Stimulated activated CD4-positive, alpha-beta T cell treated with anti-CD3 and anti-CD28 coated beads, Interleukin-15, amount 100 ng/mL, for 1 hour (primary cell): Measurements from ENCODE around the gene FRMD4A.

ENCODE experiments used
- DNase-seq, 2 donors: peaks; one replicate each; pipeline ENCODE4 v3.0.0-alpha.2; 2020; ENCODE audit warnings: low read depth in 1 of 2, low spot score in 1 of 2

The FRMD4A gene

DNA sequence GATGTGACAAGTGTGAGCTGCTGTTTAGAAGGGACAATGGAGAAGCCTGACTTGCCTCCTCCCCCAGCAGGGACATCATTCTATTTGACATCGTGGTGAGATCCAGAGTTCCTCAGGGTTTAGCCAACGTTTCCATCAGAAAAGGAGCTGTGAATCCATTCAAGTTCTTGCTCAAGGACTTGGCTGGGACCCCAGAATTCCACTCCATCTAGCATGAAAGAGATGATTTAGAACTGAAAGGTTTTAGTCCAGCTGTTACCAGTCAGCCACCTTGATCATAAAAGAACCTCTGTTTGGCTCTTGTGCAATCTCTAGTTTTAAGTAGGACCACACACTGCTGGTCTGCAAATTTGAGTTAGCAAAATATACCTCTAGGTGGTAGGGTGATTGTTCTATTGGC is 337.6 kb downstream of the FRMD4A start:
- DNase-seq: no peak

GRCh38 chr10:13991353-13991752 is 339.4 kb downstream of the FRMD4A start:
- DNase-seq: no peak

DNA sequence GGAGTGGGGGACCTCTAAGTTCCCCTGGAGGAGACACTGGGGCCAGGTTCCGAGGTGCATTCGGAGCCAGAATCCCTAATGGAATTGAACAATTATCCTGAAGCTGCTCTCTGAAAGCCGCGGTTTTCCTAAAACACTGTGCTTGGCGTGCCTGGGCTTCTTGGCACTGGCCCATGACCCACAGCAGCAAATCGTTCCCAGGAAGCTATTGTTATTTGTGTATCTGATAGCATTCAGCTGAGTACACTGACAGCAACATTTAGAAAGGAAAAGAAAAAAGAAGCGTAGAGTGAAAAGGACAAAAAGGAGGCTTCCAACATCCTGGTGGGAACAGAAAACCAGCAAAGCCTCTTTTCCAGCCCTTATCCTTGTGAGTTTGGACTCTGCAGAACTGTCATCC is 339.8 kb downstream of the FRMD4A start:
- no peak for DNase-seq

GRCh38 chr10:13990392-13990805 is 340.3 kb downstream of the FRMD4A start:
- no peak for DNase-seq

GRCh38 chr10:13989616-13990015 is 341.1 kb downstream of the FRMD4A start:
- DNase-seq: no peak

GRCh38 chr10:13987446-13987845 is 343.3 kb downstream of the FRMD4A start:
- DNase-seq: no peak

- DNase-seq: no peak
Observed at GRCh38 chr10:13984647-13985155, 346.0 kb downstream of the FRMD4A start.

GRCh38 chr10:13983035-13983434 is 347.7 kb downstream of the FRMD4A start:
- no peak for DNase-seq

DNA sequence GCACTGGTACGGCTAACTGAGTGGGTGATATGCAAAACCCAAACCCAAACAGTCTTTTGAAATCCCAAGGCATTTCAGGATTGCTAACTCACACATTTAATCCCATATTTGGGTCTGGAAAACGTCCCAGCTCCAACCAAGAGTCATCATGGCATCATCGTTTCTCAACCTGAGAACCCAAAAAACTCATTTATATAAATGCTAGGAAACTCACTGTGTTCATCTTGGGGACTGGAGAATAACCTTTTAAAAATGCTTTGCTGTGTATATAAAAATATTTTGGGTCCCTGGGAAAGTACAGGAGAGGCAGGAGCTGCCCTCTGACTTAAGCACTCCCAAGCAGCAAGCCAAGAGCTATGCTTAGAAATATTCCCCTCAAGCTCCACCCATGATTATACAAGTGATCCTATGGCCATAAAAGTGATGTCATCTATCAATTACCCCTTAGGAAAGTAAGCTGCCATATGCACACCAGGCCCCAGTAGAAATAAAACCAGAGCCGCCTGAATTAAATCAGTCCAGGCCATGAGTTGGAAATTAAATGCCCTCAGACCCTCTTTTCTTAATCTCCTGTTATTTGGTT is 352.1 kb downstream of the FRMD4A start:
- DNase-seq: no peak

GRCh38 chr10:13977861-13978532 is 352.7 kb downstream of the FRMD4A start:
- no peak for DNase-seq

GRCh38 chr10:13973742-13974141 is 357.0 kb downstream of the FRMD4A start:
- DNase-seq: no peak

DNA sequence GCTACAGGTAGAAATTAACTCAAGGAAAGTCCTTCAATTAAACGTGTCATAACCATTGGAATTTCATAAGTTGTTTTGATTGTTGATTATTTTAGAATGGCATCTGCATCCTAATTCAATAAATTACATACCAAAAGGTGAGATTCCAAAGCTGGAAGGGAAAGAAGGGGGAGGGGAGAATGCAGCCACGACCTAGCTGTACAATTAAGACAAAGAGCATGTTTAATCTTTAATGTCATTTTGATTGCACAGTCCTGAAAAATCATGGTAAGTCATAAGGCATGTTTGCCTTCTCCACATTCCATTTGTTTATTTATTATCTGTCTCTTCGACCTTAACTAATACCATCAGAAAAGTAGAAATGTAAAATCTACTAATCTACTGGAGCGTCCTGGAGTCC is 358.1 kb downstream of the FRMD4A start:
- DNase-seq: no peak

DNA sequence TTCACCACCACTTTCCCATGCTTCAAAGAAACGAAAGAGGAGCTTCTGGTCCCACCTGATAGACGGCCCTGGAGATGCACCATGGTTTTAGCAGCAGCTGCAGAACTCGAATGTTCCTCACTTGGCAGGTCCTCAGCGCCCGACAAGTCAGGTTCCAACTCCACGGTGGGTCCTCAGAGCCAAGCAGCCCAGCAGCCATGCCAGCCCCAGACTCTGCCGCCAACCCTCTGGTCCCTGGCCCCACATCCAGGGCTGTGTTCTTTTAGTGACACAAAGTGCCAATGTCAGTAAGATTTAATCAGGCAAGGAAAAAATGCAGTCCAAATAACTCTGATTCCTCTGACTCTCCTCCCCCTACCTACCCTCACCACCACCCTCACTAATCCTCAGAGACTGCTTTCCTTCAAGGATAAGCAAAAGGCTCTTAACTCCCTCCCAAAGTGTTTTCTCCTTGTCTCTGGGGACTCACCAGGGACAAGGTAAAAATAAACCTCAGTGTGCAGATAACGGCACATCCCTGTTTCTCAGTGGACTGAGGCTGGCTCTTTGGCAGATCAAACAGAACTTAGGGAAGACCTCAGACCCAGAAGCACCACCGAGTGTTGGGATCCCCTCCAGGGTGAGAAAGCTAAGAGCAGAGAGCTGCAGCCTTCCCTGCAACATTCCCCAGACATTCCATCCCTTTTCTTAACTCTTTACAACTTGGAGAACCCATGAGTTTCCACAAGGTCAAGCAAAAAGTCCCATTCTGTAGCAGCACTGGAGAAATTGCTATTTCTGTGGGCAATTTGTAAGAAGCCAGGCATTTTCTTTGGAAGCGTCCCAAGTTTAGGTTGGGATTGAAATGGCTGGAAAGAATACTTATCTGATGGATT is 358.9 kb downstream of the FRMD4A start:
- DNase-seq: no peak

- DNase-seq: no peak
Observed at GRCh38 chr10:13970957-13971353, 359.8 kb downstream of the FRMD4A start.

DNA sequence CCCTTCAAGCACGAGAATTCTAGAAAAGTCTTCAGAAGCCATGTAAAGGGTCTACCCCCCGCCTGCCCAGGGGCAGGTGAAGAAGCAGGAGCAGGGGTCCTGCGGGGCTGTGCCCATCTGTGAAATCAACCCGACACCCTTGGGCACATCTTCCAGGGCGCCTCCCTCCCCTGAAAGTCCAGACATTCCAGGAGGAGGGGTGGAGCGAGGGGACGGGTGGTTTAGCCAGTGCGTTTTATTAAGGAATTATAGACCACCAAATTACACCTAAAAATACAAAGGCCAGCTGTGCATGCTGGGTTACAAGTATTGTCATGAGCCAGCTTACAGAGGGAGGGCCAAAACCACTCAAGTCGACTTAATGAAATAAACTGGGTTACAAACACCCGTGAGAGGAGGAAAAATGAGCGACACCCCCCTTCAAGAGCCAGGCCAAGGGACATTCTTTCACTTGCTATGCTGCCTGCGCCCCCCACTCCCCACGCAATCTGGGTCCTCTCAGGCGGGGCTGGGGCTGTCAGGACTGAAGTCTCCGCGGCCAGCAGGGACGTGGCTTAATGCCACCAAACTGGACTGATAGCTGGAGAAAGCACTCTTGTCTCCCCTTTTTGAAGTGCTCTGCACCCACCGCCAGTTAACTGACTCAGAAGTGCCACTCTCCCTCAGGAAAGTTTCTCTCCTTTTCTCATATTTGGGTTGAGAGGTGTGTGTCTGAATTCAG is 360.3 kb downstream of the FRMD4A start:
- DNase-seq: no peak

DNA sequence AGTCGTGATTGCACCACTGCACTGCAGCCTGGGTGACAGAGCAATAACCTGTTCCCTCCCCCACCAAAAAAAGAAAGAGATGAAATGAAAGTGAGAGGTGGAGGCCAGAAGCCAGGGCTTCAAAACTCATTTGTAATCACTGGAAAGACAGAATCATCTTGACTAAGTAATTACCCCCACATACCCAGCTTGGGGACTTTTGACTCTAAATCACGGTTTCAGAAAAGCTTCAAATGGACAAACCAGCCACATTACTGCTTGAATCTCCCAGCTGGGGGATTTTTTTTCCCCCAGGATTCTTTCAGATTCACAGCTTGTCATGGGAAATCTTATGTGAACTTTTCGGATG is 361.0 kb downstream of the FRMD4A start:
- DNase-seq: no peak

DNA sequence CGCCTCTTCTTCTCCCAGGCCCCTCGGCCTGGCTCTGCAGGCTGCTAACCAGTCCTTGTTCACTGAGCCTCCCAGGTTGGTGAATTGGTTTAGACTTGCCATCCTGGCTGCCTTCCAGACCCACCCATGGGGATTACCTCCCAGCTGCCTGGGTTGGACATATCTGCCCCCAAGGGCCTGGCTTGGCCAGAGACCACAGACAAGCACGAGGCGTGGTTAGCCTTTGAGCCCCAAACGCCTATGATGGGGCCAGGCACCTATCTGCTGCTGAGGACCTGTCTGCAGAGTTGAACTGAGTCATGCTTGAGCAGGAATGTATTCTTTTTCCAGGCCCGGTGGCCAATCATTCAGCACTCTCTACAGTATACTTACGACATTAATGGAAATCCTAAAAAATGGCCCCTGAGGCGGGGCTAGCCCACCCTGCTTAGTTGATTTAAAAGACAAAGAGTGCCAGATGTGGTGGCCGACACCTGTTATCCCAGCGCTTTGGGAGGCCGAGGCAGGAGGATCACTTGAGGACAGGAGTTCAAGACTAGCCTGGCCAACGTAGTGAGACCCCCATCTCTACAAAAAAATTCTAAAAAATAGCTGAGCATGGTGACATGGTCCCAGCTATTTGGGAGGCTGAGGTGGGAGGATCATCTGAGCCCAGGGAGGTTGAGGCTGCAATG is 361.5 kb downstream of the FRMD4A start:
- no peak for DNase-seq

GRCh38 chr10:13961853-13962252 is 368.9 kb downstream of the FRMD4A start:
- DNase-seq: no peak

DNA sequence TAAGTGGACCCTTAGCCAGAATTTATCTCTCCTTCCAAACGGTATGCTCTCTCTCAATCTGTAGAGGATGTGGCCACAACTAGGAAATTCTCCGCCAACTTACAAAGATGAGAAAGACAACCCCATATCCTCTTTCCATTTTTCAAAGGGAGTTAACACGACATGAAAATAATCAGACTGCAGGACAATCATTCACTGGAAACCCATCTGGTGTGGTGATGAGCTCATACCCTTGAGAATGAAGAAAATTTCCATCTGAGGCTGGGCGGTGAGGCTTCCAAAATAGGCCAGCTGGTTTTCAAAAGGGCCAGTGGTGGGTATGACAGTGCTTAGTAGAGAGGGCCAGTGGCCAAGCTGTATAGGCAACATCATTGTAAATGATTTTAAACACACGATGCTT is 369.6 kb downstream of the FRMD4A start:
- DNase-seq: no peak

GRCh38 chr10:13960603-13961002 is 370.1 kb downstream of the FRMD4A start:
- no peak for DNase-seq
